BE2C (cell line): ENCODE data around the gene ERI3.

Experiments used
- DNase-seq: peaks from one replicate; pipeline ENCODE4 v3.0.0-alpha.2; 2020
- H3K27me3 ChIP-seq: fragments of 250-450 bp; sonication (Bioruptor Pico); 2 replicates; pipeline ENCODE4 v1.5.1; 2020; ENCODE audit warnings: mild to moderate bottlenecking
- H3K36me3 ChIP-seq: fragments of 250-450 bp; sonication (Bioruptor Pico); 2 replicates; pipeline ENCODE4 v1.5.1; 2020; ENCODE audit warnings: mild to moderate bottlenecking
- H3K4me1 ChIP-seq: fragments of 250-450 bp; sonication (Bioruptor Pico); 2 replicates; pipeline ENCODE4 v1.5.1; 2020
- H3K4me3 ChIP-seq: 2 replicates; pipeline ENCODE4 v1.5.1; 2011; ENCODE audit warnings: low read depth, low read length
- H3K9me3 ChIP-seq: fragments of 250-450 bp; sonication (Bioruptor Pico); 2 replicates; pipeline ENCODE4 v1.5.1; 2020
- TF ChIP-seq, protein P1 (sequence below): IDR thresholded peaks from 2 replicates; pipeline ENCODE4 v1.5.1; 2012; ENCODE audit warnings: mild to moderate bottlenecking, low read depth, low read length

The ERI3 gene

DNA sequence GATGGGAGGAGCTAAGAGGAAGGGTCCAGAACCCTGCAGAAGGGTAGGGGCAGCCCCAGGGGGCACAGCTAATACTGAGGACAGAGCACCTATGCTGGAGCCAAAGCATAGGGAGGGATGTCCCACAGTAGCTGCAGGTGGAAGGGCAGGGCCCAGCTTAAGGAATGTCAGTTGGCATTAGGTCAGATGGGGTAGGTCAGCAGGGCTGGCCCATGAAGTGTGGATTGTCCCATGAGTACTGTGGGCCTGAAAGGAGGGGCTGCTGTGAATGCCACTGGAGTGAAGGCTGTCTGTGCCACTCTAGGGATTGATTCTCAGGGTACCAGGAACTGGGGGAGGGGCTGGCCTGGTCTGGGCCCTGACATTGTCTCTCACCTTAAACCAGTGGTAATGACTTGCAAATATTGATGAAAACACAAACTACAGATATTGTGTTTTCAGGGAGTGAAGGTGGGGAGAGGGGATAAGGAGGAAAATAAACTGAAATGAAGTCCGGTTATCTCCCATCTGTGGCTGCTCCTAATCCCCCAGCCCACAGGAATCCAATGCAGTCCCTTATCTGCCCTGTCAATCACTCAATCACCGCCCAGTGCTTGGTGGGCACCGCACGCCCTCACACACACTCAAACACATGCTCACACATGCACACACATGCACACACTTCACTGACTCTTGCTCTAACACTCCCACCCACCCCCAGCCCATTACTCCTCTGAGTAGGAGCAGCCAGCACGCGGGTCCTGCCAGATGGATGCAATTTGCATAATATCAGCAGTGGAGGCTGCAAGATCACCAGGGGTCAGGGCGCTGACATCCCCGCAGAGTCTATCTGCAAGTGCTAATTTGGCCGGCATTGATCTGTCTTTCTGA is 114.0 kb downstream of the ERI3 start:
- TF ChIP-seq, protein P1, sequence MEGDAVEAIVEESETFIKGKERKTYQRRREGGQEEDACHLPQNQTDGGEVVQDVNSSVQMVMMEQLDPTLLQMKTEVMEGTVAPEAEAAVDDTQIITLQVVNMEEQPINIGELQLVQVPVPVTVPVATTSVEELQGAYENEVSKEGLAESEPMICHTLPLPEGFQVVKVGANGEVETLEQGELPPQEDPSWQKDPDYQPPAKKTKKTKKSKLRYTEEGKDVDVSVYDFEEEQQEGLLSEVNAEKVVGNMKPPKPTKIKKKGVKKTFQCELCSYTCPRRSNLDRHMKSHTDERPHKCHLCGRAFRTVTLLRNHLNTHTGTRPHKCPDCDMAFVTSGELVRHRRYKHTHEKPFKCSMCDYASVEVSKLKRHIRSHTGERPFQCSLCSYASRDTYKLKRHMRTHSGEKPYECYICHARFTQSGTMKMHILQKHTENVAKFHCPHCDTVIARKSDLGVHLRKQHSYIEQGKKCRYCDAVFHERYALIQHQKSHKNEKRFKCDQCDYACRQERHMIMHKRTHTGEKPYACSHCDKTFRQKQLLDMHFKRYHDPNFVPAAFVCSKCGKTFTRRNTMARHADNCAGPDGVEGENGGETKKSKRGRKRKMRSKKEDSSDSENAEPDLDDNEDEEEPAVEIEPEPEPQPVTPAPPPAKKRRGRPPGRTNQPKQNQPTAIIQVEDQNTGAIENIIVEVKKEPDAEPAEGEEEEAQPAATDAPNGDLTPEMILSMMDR = no peak
- Histone ChIP-seq H3K9me3 (no peaks in the 10 kb centered on the region), H3K36me3 (no peaks in the 10 kb centered on the region), H3K4me1 (peaks cover 10% of the 10 kb centered on the region), H3K4me3 (no peak overlapping the region), H3K27me3 (no peaks in the 10 kb centered on the region)
- DNase-seq = peak; percentile 31

DNA sequence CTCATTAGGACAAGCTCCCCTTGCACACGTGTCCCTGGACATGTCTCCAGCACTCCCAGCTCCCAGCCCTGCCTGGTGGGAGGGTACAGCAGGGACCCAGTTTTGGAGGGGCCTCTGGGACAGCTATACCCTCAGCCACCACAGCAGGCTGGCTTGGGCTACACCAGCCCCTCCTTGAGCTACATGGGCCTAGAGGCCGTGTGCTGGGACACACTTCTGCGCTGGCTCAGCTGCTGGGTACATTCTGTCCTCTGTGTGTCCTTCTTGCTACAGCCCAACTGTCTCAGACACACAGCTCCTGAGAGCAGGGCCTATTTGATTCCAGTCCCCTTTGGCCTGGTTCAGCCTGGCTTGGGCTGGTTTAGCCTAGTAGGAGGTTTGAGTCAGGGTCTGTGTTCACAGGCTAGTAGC is 115.1 kb downstream of the ERI3 start:
- no peaks in the 10 kb centered on the region for H3K9me3 ChIP-seq
- TF ChIP-seq, protein P1 = no peak
- no peak for DNase-seq

DNA sequence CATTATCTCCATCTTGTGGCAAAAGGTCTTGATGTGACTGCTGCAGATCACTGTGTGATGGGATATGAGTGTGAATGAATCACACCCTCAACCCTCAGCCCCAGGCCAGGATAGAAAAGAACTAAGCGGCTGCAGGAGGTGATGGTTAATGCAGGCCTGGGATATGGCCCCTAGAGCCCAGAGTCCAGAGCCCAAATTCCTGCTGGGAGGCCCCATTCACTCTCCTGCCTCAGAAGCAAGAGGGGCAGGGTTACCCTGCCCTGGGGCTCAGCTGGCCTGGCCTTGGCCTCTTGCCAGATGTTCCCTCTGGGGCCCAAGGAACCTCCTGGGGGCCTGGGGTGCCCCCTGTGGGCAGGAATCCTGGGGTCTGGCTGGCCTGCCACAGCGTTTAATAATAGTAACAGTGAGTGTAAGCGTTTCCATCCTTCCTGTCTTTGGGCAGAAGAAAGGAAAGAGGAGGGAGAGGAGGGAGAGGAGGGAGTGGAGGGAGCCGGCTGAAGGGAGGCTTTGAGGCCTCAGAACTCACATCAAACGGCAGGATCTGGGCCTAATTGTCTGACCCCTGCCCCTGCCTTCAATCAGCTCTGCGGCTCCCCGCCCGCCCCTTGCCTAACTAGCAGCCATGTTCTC is 115.6 kb downstream of the ERI3 start:
- no peak overlapping the region for H3K4me3 ChIP-seq
- H3K27me3 ChIP-seq = no peaks in the 10 kb centered on the region
- H3K36me3 ChIP-seq = no peaks in the 10 kb centered on the region
- H3K9me3 ChIP-seq = no peaks in the 10 kb centered on the region
- DNase-seq = peak; percentile 30
- H3K4me1 ChIP-seq = peaks cover 10% of the 10 kb centered on the region
- TF ChIP-seq, protein P1 = peak; percentile 18

More for the DNA sequence above, 115.1 kb downstream of the ERI3 start:
- no peaks in the 10 kb centered on the region for H3K36me3 ChIP-seq
- H3K4me3 ChIP-seq = no peak overlapping the region
- H3K4me1 ChIP-seq = peaks cover 10% of the 10 kb centered on the region
- no peaks in the 10 kb centered on the region for H3K27me3 ChIP-seq

DNA sequence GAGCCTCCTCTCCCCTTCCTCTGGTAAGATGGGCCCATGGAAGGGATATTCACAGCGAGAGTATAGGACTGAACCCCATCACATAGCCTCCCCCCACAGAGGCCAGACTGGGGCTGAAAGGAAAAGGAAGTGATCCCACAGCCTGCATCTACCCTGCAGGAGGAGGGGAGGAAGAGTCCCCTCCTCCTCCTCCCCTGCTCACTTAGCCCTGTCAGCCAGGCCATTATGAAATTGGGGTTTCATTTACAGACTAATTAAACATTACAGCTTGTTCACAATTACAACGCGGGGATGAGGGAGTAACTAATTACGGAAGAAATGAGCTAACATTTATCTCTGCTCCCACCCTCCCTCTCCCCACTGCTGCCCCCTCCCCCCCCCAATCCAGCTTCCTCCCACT is 116.4 kb downstream of the ERI3 start:
- Histone ChIP-seq H3K27me3 (no peaks in the 10 kb centered on the region), H3K9me3 (no peaks in the 10 kb centered on the region), H3K36me3 (no peaks in the 10 kb centered on the region), H3K4me3 (no peak overlapping the region), H3K4me1 (peaks cover 10% of the 10 kb centered on the region)
- DNase-seq = no peak
- TF ChIP-seq, protein P1 = no peak

DNA sequence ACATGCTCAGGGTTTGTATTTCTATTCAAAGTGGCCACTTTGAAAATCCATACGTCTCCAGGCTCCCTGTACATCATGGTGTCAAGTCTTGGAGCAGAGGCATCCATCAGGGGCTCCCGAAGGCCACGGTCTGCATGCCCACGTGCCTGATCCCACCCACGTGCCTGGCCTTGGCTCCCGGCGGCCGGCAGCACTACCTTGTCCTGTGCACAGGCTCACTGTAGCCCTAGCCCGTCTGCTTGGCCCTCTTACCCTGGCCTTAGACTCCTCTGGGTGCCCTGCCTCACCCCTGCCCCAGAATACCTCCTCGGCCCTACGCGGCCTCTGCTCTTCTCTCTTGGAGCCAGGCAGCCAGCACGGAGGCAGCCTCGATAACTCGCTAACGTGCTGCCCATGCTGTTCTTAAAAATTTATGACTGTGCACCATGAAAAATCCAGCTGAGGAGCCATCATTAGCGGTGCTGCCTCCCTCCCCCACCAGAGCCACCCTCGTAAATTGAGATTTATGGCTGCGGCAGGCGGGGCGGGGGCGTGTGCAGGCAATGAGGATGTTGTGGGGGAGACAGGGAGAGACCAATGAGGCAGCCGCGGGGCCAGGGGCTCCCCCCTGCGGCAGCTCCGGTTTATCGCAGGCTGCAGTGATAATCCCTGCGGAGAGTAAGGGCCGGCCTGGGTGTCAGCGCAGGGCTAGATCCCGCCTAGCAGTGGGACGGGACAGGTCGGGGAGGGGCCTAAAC is 117.2 kb downstream of the ERI3 start:
- TF ChIP-seq, protein P1 = peak; percentile 63
- H3K36me3 ChIP-seq = no peaks in the 10 kb centered on the region
- H3K4me3 ChIP-seq = peak overlapping the region; percentile 32
- no peaks in the 10 kb centered on the region for H3K27me3 ChIP-seq
- H3K9me3 ChIP-seq = no peaks in the 10 kb centered on the region
- H3K4me1 ChIP-seq = peaks cover 10% of the 10 kb centered on the region
- DNase-seq = peak; percentile 79
